Activated gamma-delta T cell treated with Interleukin-2 at 50 U/mL for 16 hours (primary cell): ENCODE results near the gene AMZ1.

Experiments
- DNase-seq: peaks from one replicate; pipeline ENCODE4 v3.0.0-alpha.2; 2020

The AMZ1 gene

GRCh38 chr7:2651847-2652735 is 35.9 kb upstream of the AMZ1 start:
- no peak for DNase-seq

GRCh38 chr7:2652736-2653060 is 35.3 kb upstream of the AMZ1 start:
- DNase-seq, result no peak

- no peak for DNase-seq
These were observed 33.9 kb upstream of the AMZ1 start for GRCh38 chr7:2654059-2654458.

GRCh38 chr7:2655870-2656614 is 32.0 kb upstream of the AMZ1 start:
- DNase-seq, result no peak

GRCh38 chr7:2657208-2657607 is 30.8 kb upstream of the AMZ1 start:
- DNase-seq, result no peak

GRCh38 chr7:2657920-2658671 is 29.9 kb upstream of the AMZ1 start:
- DNase-seq, result no peak

GRCh38 chr7:2658941-2659340 is 29.1 kb upstream of the AMZ1 start:
- DNase-seq, result no peak

GRCh38 chr7:2659556-2660358 is 28.2 kb upstream of the AMZ1 start:
- DNase-seq, result no peak

GRCh38 chr7:2660359-2661095 is 27.5 kb upstream of the AMZ1 start:
- DNase-seq, result no peak

GRCh38 chr7:2661096-2661449 is 26.9 kb upstream of the AMZ1 start:
- DNase-seq, result no peak

- no peak for DNase-seq
These were observed 26.3 kb upstream of the AMZ1 start for GRCh38 chr7:2661602-2662272.

GRCh38 chr7:2662273-2663120 is 25.5 kb upstream of the AMZ1 start:
- no peak for DNase-seq

- no peak for DNase-seq
These were observed 24.7 kb upstream of the AMZ1 start for GRCh38 chr7:2663121-2663886.

- no peak for DNase-seq
These were observed 24.0 kb upstream of the AMZ1 start for GRCh38 chr7:2663960-2664359.

- DNase-seq, result no peak
These were observed 22.6 kb upstream of the AMZ1 start for GRCh38 chr7:2665359-2665791.

- DNase-seq, result no peak
These were observed 21.8 kb upstream of the AMZ1 start for GRCh38 chr7:2666155-2666554.

- DNase-seq, result no peak
These were observed 21.3 kb upstream of the AMZ1 start for GRCh38 chr7:2666588-2667250.

- DNase-seq, result no peak
These were observed 20.2 kb upstream of the AMZ1 start for GRCh38 chr7:2667843-2668242.

GRCh38 chr7:2668401-2668800 is 19.6 kb upstream of the AMZ1 start:
- DNase-seq, result no peak
